ENCODE results near the gene TDRD12. TPM values are rescaled to one million over a fixed set of nuclear protein-coding genes. Genes with fewer than 3 reads are reported as not detected.
"Not testable (repeated sequence)": the region's sequence is repeated elsewhere in the genome, so short reads cannot be mapped to it uniquely, and the experiment has no call there.

TDRD12 gene
- total RNA-seq, 1 experiment from 2014 or later, result 0.33 TPM

GRCh38 chr19:32842061-32842460 is 122.5 kb downstream of the TDRD12 start:
- no peaks in the 10 kb centered on the region for H3K4me1 ChIP-seq (ENCODE audit: control insufficient read depth, insufficient read depth, low read length)
- no TSS peak for BruUV-seq (replicated peaks)
- DNase-seq (ENCODE audit: low read depth, low spot score), result no peak
- CTCF ChIA-PET, result no interaction called here
- no peak overlapping the region for H3K27ac ChIP-seq (ENCODE audit: low read length)
- no peaks in the 10 kb centered on the region for H3K27me3 ChIP-seq (ENCODE audit: control insufficient read depth, insufficient read depth, low read length)
- no peaks in the 10 kb centered on the region for H3K9me3 ChIP-seq (ENCODE audit: control insufficient read depth, insufficient read depth, low read depth, low read length)
- in situ Hi-C loops (cut with HindIII; ENCODE audit: low pct_unique_long_range_greater_than_20kb, low sequenced_read_pairs), result no loop called here
- intact Hi-C loops (cut with micrococcal nuclease; ENCODE audit: unreplicated experiment), result loop anchor here (10.0 kb wide), 1 partner anchor 1693 kb away; no protein-coding TSS in a partner anchor
- TF ChIP-seq TCF7L2 (IDR thresholded peaks at IDR 0.05; ENCODE audit: low read depth, low read length) (no peak), CTCF (IDR thresholded peaks at IDR 0.05) (no peak), POLR2AphosphoS5 (IDR thresholded peaks at IDR 0.05; ENCODE audit: low read depth, low read length) (no peak), REST (IDR thresholded peaks at IDR 0.05; ENCODE audit: insufficient read depth in 1 of 2, low read depth in 2 of 2, low read length in 1 of 2) (no peak), SIN3A (IDR thresholded peaks at IDR 0.05; ENCODE audit: borderline replicate concordance, insufficient read depth, low read depth, low read length) (no peak)
- H3K36me3 ChIP-seq (ENCODE audit: control insufficient read depth, insufficient read depth, low read length), result no peaks in the 10 kb centered on the region
- POLR2A ChIA-PET, result interaction anchor here (0.5 kb wide), 1 partner anchor 402 kb away, joined by 15 read pairs; no protein-coding TSS in a partner anchor
- ATAC-seq, result no peak
- no peak overlapping the region for H3K4me3 ChIP-seq (ENCODE audit: low read depth in 2 of 2, low read length in 2 of 2)

GRCh38 chr19:32843716-32844245 is 124.2 kb downstream of the TDRD12 start:
- POLR2A ChIA-PET, result no interaction called here
- Histone ChIP-seq H3K4me3 (ENCODE audit: low read depth in 2 of 2, low read length in 2 of 2) (no peak overlapping the region), H3K27me3 (ENCODE audit: control insufficient read depth, insufficient read depth, low read length) (no peaks in the 10 kb centered on the region), H3K9me3 (ENCODE audit: control insufficient read depth, insufficient read depth, low read depth, low read length) (no peaks in the 10 kb centered on the region), H3K36me3 (ENCODE audit: control insufficient read depth, insufficient read depth, low read length) (no peaks in the 10 kb centered on the region), H3K27ac (ENCODE audit: low read length) (no peak overlapping the region), H3K4me1 (ENCODE audit: control insufficient read depth, insufficient read depth, low read length) (no peaks in the 10 kb centered on the region)
- in situ Hi-C loops (cut with HindIII; ENCODE audit: low pct_unique_long_range_greater_than_20kb, low sequenced_read_pairs) (no loop called here), intact Hi-C loops (cut with micrococcal nuclease; ENCODE audit: unreplicated experiment) (loop anchor here (10.0 kb wide), 1 partner anchor 1691 kb away; no protein-coding TSS in a partner anchor)
- CTCF ChIA-PET, result no interaction called here
- no TSS peak for BruUV-seq (replicated peaks)
- DNase-seq (ENCODE audit: low read depth, low spot score), result no peak
- TF ChIP-seq POLR2AphosphoS5 (IDR thresholded peaks at IDR 0.05; ENCODE audit: low read depth, low read length) (no peak), TCF7L2 (IDR thresholded peaks at IDR 0.05; ENCODE audit: low read depth, low read length) (no peak), SIN3A (IDR thresholded peaks at IDR 0.05; ENCODE audit: borderline replicate concordance, insufficient read depth, low read depth, low read length) (no peak), REST (IDR thresholded peaks at IDR 0.05; ENCODE audit: insufficient read depth in 1 of 2, low read depth in 2 of 2, low read length in 1 of 2) (no peak), CTCF (IDR thresholded peaks at IDR 0.05) (no peak)
- ATAC-seq, result no peak

- ATAC-seq; H3K27me3 ChIP-seq (ENCODE audit: control insufficient read depth, insufficient read depth, low read length); H3K4me1 ChIP-seq (ENCODE audit: control insufficient read depth, insufficient read depth, low read length); BruUV-seq (replicated peaks); H3K9me3 ChIP-seq (ENCODE audit: control insufficient read depth, insufficient read depth, low read depth, low read length); H3K27ac ChIP-seq (ENCODE audit: low read length); POLR2A ChIA-PET; H3K4me3 ChIP-seq (ENCODE audit: low read depth in 2 of 2, low read length in 2 of 2); H3K36me3 ChIP-seq (ENCODE audit: control insufficient read depth, insufficient read depth, low read length); DNase-seq (ENCODE audit: low read depth, low spot score); in situ Hi-C loops (cut with HindIII; ENCODE audit: low pct_unique_long_range_greater_than_20kb, low sequenced_read_pairs); CTCF ChIA-PET: not testable (repeated sequence)
- intact Hi-C loops (cut with micrococcal nuclease; ENCODE audit: unreplicated experiment), result loop anchor here (10.0 kb wide), 1 partner anchor 1687 kb away; no protein-coding TSS in a partner anchor
Measured at GRCh38 chr19:32848035-32848434, 128.5 kb downstream of the TDRD12 start.

Data from Panc1 (cell line).